ENCODE data around the gene ABHD12.

DNA sequence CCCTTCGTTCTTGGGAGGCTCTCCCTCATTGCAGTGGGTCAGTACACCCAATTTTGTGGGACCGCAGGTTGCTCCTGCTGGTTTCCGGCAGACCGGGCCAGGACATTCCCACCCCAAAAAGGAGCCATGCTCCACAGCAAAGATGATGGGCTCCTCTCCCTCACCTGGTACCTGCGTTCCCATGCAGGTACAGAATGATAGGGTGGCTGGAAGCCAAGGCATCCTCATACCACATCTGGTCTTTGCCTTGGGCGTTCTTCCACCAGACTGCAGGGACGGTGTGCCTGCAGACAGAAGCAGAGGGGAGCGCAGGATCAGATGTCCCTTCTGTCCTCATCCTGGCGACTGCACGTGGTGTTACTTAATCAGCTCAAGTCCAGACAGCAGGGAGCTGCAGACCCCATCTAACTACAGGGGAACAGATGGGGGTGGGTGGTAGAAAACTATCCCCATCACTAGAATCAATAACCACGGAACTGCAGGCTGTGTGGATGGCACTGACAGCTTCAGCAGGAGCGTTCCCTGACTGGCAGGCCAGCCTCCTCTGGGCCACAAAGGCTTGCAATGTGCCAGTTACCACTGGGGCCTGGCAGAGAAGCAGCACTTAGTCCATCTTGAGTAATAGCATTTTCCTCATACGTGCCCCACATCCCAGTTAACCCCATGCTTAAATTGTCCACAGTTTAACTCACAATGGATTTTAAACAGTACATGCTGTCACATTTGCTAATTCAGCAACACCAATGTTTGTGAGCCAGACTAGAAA is 70.4 kb downstream of the ABHD12 start:
- TF ChIP-seq EP300 (IDR thresholded peaks at IDR 0.05), result no peak
- TF ChIP-seq, protein P1, sequence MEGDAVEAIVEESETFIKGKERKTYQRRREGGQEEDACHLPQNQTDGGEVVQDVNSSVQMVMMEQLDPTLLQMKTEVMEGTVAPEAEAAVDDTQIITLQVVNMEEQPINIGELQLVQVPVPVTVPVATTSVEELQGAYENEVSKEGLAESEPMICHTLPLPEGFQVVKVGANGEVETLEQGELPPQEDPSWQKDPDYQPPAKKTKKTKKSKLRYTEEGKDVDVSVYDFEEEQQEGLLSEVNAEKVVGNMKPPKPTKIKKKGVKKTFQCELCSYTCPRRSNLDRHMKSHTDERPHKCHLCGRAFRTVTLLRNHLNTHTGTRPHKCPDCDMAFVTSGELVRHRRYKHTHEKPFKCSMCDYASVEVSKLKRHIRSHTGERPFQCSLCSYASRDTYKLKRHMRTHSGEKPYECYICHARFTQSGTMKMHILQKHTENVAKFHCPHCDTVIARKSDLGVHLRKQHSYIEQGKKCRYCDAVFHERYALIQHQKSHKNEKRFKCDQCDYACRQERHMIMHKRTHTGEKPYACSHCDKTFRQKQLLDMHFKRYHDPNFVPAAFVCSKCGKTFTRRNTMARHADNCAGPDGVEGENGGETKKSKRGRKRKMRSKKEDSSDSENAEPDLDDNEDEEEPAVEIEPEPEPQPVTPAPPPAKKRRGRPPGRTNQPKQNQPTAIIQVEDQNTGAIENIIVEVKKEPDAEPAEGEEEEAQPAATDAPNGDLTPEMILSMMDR (IDR thresholded peaks at IDR 0.05), result no peak
